NCI-H187 (cell line): ENCODE data around the gene TSC2.
"Not testable (repeated sequence)": the region's sequence is repeated elsewhere in the genome, so short reads cannot be mapped to it uniquely, and the experiment has no call there.

Experiments used
- DNase-seq, 2 experiments: peaks; one replicate each; lab custom pipeline; 2025; lab: John Stamatoyannopoulos, UW

TSC2 gene

DNA sequence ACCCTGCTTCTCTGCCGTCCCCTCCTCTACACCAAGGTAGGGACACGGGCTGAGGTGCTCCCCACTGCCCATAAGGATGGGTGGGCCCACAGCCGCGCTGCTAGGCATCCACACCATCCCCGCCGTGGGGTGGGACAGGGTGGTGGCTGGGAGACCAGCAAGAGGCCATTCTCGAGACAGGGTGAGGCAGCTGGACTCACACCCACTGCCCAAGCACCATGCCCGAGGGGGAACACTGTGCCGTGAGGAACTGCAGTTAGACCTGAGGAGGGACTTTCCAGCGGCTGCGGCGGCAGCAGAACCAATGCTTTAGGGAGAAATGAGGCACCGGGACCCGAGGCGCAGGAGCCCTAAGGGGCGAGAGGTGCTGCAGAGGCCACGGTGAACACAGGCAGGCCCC, 74.6 kb downstream of the TSC2 start:
- no peak for DNase-seq

DNA sequence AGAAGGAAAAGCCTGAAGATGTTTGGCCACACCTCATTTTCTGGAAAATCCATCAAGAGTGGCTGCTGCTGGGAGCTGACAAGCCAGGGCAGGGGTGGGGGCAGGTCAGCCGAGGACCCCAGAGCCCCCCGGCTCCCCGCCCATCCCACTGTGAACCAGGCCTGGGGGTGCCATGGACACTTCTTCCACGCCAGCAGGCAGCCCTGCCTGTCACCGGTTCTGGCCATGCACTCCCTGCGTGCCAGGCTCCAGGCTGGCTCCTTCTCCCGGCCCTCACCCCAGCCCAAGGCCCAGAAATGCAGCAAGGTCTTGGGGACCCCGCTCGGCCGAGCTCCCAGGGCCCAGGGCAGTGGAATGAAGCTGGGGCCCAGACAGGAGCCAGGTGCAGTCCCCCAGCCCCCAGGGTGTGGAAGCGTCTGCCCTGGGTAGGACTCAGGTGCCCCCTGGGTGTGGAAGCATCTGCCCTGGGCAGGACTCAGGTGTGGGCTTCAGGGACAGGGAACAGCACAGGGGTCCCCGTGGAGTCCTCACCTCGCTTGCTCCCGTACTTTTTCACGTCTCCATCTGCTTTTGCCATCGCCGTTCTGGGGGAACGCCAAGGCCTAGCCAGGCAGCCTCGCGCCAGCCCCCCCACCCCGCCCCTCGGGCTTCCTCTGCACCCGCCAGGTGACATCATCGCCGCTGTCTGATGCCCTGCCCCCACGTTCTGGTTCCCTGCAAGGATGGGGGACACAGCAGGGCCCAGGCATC, 75.3 kb downstream of the TSC2 start:
- not testable (repeated sequence) for DNase-seq

DNA sequence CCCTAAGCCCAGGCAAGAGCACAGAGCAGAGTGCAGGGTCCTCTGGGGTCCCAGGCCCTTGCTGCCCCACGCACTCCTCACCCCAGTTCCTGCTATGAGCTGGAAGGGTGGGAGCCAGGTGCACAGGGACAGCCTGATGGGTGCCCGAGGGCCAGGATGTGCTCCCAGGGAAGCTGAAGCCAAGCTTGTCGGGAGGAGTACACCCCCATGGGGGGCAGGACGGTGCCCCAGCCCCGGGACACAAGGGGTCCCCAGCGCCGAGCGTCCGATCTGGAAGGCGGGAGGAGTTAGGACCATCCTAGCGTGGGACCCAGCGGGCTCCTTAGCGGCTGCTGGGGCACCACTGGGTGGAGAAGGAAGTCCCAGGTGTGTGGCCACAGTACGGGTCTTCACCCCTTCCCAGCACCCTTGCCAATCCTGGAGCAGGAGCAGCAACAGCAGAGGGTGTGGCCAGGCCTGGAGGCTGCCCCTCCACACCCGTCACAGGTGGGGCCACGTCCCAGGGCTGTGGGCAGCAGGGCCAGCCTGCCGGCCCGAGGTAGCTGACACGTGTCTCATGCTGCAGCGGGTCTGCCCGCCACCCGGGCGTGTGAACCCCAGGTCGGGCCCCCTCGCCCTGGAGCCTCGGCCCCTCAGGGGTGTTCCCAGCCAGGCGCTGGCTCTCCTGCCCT, 76.1 kb downstream of the TSC2 start:
- not testable (repeated sequence) for DNase-seq

DNA sequence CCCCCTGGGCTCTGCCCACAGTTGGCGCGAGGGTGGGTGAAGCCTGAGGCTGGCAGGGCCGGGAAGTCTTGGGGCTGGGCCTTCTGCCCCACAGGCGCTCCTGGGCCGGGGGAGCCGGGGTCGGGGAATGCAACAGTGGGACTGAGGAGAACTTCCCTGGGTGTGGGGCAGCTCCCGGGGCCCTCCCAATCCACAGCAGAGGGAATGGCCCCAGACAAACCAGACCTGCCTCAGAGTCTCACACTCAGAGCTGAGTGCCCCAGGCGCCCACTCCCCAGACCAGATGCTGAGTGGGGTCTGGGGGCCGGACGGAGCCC, 76.5 kb downstream of the TSC2 start:
- DNase-seq = not testable (repeated sequence)

DNA sequence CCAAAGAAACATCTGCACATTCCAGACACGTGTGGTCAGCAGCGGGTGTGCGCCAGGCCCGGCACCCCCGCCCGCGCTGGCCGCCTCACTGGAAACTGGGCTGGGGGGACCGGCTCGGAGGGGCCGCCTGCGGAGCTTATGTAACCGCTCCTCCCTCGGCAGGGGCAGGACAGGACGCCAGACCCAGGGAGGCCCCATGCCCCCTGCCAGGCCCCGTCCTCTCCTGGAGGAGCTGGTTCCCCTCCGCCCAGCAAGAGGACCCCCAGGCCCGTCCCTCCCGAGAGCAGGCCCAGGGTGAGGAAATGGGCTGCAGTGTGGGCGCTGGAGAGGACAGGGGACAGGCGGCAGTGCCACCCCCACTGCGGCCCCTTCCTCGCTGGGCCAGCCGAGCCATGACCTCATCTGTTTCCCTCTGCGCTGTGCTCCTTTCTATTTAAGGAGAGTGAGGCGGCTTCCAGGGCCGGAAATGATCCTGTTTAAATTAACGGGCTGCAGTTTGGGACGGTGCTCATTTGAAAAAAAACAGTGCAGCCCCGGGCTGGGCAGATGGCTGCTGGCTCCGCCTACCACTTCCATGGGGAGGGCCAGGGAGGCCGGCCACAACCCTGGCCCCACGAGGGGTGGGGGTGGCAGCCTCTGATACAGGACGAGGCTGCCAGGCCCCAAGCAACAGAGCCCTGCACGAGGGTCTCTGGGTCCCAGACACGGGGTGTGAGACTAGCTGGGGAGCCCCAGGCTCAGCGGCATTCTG, 77.1 kb downstream of the TSC2 start:
- DNase-seq = not testable (repeated sequence)

DNA sequence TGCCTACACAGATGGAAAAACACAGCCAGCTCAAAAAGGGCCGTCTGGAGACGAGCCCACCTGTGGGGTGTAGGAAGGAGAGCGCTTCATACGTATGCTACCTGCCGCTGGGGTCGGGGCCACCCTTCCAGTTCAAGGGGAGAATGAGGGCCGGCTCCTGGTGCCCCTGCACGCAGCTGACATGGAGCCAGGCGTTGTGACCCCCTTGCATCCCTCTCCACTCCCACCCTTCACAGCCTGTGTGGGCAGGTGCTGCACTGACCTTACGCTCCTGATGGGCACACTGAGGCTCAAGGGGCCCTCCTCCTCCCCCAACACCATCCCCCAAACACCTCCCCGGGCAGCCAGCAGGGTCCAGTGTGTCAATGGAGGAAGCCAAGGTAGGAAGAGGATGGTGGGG, 77.8 kb downstream of the TSC2 start:
- not testable (repeated sequence) for DNase-seq

DNA sequence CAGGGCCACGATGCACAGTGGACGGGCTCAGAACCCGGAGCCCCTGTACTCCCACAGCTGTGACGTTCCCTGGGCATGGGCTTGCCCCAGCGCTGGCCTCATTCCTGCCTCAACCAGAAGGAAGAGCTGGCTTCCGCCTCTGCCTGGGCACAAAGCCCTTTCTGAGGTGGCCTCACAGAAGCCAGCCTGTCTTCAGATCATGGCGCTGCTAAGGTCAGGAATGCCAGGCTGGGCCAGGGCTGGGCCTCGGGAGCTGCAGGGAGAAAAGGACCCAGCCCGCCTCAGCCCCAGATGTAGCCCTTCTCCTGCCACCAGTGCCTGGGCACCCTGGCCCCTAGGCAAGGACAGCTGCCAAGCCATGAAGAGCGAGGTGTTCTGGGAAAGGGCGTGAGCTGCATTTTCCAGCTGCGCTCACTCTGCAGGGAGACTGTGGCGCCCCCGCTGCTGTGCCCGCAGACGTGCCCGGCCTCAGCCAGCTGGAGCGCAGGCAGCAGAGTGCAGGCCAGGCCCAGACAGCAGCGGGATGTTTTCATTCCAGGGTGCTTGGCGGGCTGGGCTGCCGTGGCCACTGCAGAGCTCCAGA, 78.5 kb downstream of the TSC2 start:
- not testable (repeated sequence) for DNase-seq

DNA sequence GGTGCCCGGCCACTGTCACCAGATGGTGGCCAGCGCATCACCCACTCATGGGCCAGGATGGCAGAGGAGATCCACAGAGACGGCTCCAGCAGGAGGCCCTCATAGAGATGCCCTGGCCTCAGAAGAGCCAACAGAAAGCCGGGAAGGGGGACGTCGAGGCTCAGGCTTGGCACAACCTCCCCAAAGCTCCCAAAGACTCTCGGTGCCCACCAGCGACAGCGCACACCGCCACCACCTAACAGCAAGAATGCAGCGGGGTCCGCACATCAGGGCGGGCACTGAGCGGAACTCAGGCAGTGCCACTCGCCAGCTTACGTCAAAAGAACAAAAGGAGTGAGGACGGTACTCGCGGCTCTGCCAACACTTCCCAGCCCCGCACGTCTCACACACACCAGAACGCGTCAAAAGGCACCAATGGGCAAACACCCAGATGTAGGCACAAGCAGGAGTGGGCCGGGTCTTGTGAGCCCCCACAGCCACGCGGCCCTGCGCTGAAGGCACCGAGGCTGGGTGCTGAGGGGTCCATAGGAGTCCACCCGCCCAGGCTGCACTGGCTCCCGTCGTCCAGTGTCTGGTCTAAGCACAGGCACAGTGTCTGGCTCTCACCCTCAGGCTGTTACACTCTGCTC, 79.3 kb downstream of the TSC2 start:
- DNase-seq = not testable (repeated sequence)

DNA sequence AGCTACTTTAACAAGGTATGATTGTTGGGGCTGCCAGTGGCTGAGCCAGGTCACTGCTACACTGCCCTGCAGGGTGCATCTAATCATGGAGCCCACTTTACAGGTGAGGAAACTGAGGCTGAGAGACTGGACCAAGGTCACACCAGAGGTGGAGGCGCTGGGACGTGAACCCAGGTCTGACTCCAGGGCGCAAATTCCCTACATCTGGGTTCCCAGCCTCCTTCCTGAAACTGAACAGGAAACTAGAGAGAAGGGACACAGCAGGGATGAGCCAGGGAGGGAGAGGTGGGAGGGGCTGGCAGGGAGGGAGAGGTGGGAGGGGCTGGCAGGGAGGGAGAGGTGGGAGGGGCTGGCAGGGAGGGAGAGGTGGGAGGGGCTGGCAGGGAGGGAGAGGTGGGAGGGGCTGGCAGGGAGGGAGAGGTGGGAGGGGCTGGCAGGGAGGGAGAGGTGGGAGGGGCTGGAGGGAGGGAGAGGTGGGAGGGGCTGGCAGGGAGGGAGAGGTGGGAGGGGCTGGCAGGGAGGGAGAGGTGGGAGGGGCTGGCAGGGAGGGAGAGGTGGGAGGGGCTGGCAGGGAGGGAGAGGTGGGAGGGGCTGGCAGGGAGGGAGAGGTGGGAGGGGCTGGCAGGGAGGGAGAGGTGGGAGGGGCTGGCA, 80.0 kb downstream of the TSC2 start:
- not testable (repeated sequence) for DNase-seq

DNA sequence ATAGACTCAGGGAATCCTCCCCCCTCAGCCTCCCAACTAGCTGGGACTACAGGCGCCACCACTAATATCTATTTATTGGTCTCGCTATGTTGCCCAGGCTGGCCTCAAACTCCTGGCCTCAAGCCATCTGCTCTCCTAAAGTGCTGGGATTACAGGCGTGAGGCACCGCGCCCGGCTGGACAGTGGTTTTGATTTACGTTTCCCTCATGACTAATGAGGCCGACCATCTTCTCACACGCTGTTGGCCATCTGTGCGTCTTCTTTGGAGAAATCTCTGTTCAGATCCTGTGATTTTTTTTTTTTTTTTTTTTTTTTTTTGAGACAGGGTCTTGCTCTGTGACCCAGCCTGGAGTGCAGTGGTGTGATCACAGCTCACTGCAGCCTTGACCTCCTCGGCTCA, 81.5 kb downstream of the TSC2 start:
- DNase-seq = not testable (repeated sequence)

DNA sequence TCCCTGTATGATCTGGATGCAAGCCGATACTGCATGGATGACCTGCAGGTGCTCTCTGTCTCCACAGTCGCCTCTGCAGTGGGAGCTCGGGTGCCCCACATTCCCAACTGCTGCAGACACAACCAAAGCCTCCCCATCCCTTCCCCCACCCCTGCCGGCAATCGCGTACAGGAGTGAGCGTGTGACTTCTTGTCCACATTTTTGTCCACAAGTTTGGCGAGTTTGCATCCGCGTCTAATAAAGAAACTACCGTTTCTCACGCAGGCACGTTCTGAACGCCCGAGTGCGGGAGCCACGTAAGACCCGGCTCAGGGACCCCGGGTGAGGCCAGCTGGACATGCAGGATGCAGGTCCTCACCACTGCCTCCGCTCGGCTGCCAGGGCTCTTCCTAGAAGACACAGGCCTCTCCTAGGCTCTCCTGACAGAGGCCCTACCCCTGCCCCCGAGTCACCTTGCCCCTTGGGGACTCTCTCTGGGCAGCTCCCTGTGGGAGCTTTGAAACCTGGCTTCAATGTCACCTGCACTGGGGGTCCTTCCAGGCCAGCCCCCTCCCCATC, 82.2 kb downstream of the TSC2 start:
- not testable (repeated sequence) for DNase-seq

DNA sequence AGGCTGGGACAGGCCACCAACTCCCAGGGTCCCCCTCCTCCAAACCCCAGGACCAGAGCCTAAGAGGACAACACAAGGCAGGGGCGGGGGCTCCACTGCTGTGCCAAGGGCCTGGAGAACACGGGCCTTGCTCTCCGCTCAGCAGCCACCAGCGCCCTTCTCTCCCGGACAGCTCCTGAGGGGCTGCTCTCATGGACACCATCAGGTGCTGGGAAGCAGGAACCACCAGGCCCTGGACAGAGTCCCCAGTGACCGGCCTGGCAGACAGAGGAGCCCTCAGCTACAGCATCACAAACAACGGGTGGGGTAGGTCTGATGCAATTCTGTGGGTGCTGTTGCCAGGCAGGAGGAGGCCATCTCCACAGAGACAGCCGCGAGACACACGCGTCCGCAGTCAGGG, 86.0 kb downstream of the TSC2 start:
- not testable (repeated sequence) for DNase-seq

DNA sequence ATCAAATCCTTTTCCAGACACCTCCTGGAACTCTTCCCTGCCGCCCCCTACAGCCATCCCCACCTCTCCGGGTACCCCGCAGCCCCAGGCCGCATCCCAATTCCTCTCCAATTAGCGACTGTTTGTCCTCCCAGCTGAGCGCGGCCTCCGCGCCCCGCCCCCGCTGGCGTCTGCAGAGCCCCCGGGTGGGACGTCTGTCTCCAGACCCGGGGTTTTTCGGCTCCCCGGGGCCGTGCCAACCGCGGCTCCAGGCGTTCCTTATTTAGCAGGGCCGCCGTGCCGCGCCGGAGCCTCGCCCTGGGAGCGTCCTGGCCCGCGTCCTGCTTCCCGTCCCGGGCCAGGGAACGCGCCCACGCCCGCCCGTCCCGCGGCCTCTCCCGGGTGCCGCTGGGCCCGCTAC, 87.3 kb downstream of the TSC2 start:
- not testable (repeated sequence) for DNase-seq

DNA sequence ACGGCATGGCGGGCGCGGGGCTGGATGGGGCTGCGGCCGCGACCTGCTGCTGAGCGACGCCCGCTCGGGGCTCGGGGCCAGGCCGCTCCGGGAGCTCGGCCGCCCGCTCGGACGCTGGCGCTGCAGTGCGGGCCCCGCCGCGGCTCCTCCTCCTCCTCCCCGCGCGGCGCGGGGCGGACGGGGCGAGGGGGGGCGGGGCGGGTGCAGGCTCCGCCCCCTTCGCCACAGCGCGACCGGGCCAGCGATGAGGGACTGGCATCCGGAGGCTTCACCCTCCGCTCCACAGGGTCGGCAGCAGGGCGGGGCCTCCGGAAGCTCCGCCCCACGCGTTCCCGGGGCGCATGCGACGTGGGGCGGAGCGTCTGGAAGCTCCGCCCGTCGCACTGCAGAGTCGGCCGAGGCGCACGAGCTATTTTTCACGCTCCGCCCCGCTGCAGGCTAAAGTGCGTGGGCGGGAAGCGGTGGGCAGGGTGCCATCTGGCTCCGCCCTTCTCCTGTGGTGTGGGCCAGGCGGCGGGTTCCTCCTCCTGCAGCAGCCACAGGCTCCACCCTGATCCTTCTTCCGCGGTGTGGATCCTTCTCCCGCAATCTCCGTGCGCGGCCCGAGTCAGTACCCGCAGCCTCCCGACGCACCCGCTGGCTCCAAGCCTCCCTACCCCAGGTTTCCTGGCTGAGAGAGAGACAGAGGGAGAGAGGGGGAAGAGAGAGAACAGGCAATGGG, 88.1 kb downstream of the TSC2 start, which contains the start of gene PKD1:
Gene PKD1, minus strand, starts transcription at position 129 of the 721 bp plus-strand sequence. CDS start 209 bp downstream, outside the sequence.
- peak; percentile 82 to 87 for DNase-seq
